Mammary epithelial cell (primary cell): Measurements from ENCODE around the gene SCMH1.

ENCODE experiments used
- EZH2 ChIP-seq: IDR thresholded peaks from 2 replicates; pipeline ENCODE4 v1.6.1; 2012; ENCODE audit warnings: low read length, inconsistent platforms, borderline replicate concordance
- TF ChIP-seq, protein P1 (sequence below), 2 donors: IDR thresholded peaks in 1 of 2; conservative IDR thresholded peaks in 1 of 2; 2 replicates each; pipeline ENCODE4 v1.5.1; 2011 to 2012; ENCODE audit warnings: inconsistent platforms in 2 of 2, low read length in 2 of 2, mild to moderate bottlenecking in 2 of 2, control low read depth in 1 of 2, low read depth in 1 of 2; ENCODE audit not compliant: insufficient read depth in 1 of 2; ENCODE audit errors: extremely low read depth in 1 of 2

DNA sequence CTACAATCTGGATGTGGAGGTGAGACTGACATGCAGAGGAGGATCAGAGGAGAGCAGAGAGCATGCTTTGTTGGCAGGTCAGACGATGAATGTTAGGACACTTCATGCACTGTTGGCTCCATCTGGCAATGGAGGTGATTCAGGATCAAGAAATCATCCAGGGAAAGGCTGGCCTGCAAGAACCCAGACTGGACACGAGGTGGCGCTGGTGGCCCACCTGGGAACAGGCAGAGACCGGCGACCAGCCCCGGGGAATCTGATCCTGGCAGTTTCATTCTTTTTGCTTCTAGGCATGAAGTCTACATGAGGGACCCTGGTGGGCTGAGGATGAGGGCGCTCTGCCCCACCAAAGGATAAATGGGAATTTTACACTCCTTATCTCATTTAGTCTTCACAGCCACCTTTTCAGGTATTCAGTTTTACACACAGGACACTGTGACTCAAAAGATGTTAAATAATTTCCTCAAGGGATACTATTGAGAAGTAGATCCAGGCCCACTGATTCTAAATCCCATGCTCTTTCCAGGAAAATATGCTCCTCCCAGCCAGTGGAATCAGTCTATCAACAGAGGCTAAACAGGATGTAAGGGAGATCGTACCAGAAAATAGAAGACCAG lies 26.2 kb upstream of the SCMH1 start:
- TF ChIP-seq, protein P1, sequence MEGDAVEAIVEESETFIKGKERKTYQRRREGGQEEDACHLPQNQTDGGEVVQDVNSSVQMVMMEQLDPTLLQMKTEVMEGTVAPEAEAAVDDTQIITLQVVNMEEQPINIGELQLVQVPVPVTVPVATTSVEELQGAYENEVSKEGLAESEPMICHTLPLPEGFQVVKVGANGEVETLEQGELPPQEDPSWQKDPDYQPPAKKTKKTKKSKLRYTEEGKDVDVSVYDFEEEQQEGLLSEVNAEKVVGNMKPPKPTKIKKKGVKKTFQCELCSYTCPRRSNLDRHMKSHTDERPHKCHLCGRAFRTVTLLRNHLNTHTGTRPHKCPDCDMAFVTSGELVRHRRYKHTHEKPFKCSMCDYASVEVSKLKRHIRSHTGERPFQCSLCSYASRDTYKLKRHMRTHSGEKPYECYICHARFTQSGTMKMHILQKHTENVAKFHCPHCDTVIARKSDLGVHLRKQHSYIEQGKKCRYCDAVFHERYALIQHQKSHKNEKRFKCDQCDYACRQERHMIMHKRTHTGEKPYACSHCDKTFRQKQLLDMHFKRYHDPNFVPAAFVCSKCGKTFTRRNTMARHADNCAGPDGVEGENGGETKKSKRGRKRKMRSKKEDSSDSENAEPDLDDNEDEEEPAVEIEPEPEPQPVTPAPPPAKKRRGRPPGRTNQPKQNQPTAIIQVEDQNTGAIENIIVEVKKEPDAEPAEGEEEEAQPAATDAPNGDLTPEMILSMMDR (conservative IDR thresholded peaks at IDR 0.05 in 1 of 2, IDR thresholded peaks at IDR 0.05 in 1 of 2; ENCODE audit: extremely low read depth in 1 of 2, insufficient read depth in 1 of 2, low read depth in 1 of 2, low read length in 2 of 2): peak; percentile 94 to 98
- no peak for TF ChIP-seq EZH2
